ENCODE results near the gene ESCO1.

GRCh38 chr18:21599585-21600525, 649 bp downstream of the ESCO1 start:
- no peak for TF ChIP-seq CTCF (conservative IDR thresholded peaks at IDR 0.05)
- TF ChIP-seq ZFX (IDR thresholded peaks at IDR 0.05): peak; percentile 85

All from C4-2B (cell line).